ENCODE results near the gene OTUB2. TPM values are rescaled to one million over a fixed set of nuclear protein-coding genes. Genes with fewer than 3 reads are reported as not detected.

Gene OTUB2
- total and polyA plus RNA-seq, 11 donors = 0.09 to 0.60 (median 0.38) TPM

DNA sequence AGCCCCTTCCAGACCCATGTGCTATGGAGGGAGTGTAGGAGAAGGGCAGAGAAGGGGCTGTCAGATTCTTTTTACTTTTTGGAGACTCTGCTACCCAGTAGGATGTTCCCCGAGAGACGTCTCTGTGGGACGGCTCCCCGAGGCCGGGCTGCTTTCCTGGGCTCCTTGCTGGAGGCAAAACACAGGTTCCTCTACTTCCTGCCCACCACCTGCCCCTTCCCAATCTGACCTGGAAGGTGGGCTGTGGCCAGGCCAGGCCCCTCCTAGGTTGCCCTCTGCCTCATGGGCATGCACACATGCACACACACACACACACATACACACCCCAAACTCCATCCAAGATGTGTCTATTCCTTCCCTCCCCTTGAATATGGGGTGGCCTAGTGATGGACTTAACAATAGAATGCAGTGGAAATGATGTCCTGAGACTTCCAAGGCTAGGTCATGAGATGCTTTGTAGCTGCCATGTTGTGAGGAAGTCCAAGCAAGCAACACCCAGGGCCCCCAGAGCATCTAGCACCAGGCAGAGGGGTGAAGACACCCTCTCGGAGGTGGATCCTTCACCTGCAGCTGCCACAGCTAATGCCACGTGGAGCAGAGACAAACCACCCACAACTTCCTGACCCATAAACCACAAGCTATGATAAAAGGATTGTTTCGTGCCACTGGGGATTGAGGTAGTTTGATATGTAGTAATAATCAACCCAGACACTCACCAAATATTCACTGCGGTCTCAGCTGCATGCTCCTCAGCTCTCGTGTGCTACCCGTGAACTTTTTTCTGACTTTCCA lies 48.2 kb upstream of the OTUB2 start:
- no peaks in the 10 kb centered on the region for H3K9me3 ChIP-seq
- H3K36me3 ChIP-seq = no peaks in the 10 kb centered on the region
- 85 to 89% (median 87%) methylated on average over 11 of the region's 11 CpGs for WGBS, 4 donors
- intact Hi-C loops (cut with DNase I) = no loop called here
- H3K4me3 ChIP-seq = no peak overlapping the region
- H3K4me1 ChIP-seq = peaks cover 0 to 83% (median 33%) of the 10 kb centered on the region in 12 donors
- ATAC-seq (no peak), DNase-seq (no peak)
- no peaks in the 10 kb centered on the region for H3K27me3 ChIP-seq
- peak overlapping the region in 10 of 12 donors; percentile 50 to 97 (median 92) for H3K27ac ChIP-seq
- TF ChIP-seq POLR2A (IDR thresholded peaks at IDR 0.05) = no peak
- TF ChIP-seq, protein P1, sequence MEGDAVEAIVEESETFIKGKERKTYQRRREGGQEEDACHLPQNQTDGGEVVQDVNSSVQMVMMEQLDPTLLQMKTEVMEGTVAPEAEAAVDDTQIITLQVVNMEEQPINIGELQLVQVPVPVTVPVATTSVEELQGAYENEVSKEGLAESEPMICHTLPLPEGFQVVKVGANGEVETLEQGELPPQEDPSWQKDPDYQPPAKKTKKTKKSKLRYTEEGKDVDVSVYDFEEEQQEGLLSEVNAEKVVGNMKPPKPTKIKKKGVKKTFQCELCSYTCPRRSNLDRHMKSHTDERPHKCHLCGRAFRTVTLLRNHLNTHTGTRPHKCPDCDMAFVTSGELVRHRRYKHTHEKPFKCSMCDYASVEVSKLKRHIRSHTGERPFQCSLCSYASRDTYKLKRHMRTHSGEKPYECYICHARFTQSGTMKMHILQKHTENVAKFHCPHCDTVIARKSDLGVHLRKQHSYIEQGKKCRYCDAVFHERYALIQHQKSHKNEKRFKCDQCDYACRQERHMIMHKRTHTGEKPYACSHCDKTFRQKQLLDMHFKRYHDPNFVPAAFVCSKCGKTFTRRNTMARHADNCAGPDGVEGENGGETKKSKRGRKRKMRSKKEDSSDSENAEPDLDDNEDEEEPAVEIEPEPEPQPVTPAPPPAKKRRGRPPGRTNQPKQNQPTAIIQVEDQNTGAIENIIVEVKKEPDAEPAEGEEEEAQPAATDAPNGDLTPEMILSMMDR (IDR thresholded peaks at IDR 0.05) = no peak

DNA sequence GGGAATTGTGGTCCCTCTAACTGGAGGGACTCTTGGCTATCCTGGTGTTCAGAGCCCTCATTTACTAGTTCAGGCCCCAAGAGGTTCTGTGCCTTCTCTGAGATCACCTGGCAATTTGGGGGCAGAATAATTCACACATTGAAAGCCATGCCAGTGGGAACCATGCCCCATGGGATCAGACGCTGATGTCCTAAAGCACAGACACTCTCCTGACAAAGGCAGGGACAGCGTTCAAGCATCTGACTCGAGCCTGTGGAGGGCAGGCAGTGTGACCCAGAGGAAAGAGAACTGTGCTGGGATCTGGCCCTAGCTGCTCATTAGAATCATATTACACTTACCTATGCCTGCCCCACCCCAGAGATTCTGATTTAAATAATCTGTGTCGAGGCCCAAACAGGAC lies 47.4 kb upstream of the OTUB2 start:
- Histone ChIP-seq H3K4me1 (peaks cover 0 to 79% (median 34%) of the 10 kb centered on the region in 12 donors), H3K9me3 (no peaks in the 10 kb centered on the region), H3K27me3 (no peaks in the 10 kb centered on the region), H3K36me3 (no peaks in the 10 kb centered on the region), H3K4me3 (no peak overlapping the region), H3K27ac (peak overlapping the region in 10 of 12 donors; percentile 50 to 97 (median 92))
- WGBS, 4 donors = 17 to 47% (median 40%) methylated on average over 4 of the region's 4 CpGs
- ATAC-seq = no peak
- intact Hi-C loops (cut with DNase I) = no loop called here
- no peak for DNase-seq
- TF ChIP-seq, protein P1 (IDR thresholded peaks at IDR 0.05) = no peak
- no peak for TF ChIP-seq POLR2A (IDR thresholded peaks at IDR 0.05)

DNA sequence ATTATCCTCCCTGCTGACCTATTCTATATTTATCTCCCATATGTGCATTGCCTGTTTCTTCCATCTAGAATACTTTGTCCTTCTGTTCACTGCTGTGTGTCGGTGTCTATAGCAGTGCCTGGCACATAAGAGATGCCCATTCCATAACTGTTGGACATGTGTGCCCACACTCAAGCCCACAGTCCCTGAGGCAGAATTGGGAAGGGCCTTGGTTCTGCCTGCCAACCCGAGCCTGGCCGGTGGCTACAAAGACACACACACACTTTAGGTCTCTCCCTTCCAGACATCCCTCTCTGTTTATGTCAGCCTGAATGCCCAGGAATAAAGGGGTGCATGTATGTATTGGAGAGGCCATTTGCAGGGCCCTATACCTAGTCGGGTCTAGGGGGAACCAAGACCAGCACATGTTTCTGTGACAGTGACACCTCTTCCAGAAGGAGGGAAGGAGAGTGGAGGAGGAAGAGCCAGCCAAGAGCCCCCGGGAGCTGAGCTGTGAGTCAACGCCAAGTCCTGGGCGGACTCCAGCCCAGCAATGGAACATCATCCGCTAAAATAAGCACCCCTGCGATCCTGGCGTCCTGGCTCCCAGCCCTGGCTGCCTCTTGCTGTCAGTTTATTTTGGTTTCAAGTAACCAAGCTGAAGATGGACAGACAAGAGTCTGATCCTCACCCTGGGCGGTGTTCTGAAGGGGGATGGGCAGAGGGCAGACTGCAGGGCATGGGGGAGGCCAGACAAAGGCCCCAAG lies 45.5 kb upstream of the OTUB2 start:
- Histone ChIP-seq H3K36me3 (no peaks in the 10 kb centered on the region), H3K27ac (peak overlapping the region; percentile 82 to 97 (median 90)), H3K27me3 (no peaks in the 10 kb centered on the region), H3K4me3 (no peak overlapping the region), H3K9me3 (no peaks in the 10 kb centered on the region), H3K4me1 (peaks cover 0 to 81% (median 37%) of the 10 kb centered on the region in 12 donors)
- WGBS, 4 donors = 33 to 42% (median 38%) methylated on average over 10 to 11 of the region's 11 CpGs
- peak in 1 of 2 donors; percentile 14 for TF ChIP-seq POLR2A (IDR thresholded peaks at IDR 0.05)
- TF ChIP-seq, protein P1 (IDR thresholded peaks at IDR 0.05) = no peak
- intact Hi-C loops (cut with DNase I) = no loop called here
- ATAC-seq (peak; percentile 66 to 76 (median 70)), DNase-seq (peak; percentile 85 to 92 (median 89))
